ENCODE measurements around the gene MAP3K19. TPM values are rescaled to one million over a fixed set of nuclear protein-coding genes. Genes with fewer than 3 reads are reported as not detected.

The MAP3K19 gene
- total RNA-seq, 1 experiment from 2014 or later, result not detected

DNA sequence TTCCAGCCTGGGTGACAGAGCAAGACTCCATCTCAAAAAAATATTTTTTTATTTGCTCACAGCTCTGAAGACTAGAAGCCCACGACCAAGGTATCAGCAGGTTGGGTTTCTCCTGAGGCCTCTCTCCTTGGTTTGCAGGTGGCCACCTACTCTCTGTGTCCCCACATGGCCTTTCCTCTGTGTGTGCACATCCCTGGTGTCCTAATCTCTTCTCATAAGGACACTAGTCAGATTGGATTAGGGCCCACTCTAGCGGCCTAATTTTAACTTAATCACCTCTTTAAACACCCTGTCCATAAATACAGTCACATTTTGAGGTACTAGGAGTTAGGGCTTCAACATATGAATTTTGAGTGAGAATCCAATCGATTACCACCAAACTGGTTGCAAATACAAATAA, 2.9 kb upstream of the MAP3K19 start:
- no TSS peak for BruUV-seq (replicated peaks)
- H3K27ac ChIP-seq (ENCODE audit: low read depth, low read length), result no peak overlapping the region
- H3K9ac ChIP-seq (ENCODE audit: low read length), result no peak overlapping the region
- H3K4me3 ChIP-seq (replicated peaks in 1 of 2; ENCODE audit: low read depth in 1 of 2, low read length in 2 of 2), result no peak overlapping the region
- H2AFZ ChIP-seq (ENCODE audit: low read depth, low read length, poor library complexity, severe bottlenecking), result no peak overlapping the region
- ChIA-PET RAD21 (ENCODE audit: low non-redundant PET in 1 of 2, low total read pairs in 2 of 2, uncharacterized antibody in 2 of 2, unreplicated experiment in 2 of 2) (no interaction called here), CTCF (no interaction called here), POLR2A (no interaction called here)
- peaks cover 30% of the 10 kb centered on the region for H3K79me2 ChIP-seq (ENCODE audit: insufficient read depth, low read length)
- TF ChIP-seq TCF7L2 (IDR thresholded peaks at IDR 0.05; ENCODE audit: borderline replicate concordance, extremely low read depth, insufficient read depth, insufficient read length) (no peak), EGR1 (IDR thresholded peaks at IDR 0.05; ENCODE audit: low read depth) (no peak), ELF1 (IDR thresholded peaks at IDR 0.05; ENCODE audit: borderline replicate concordance, low read depth) (no peak), ZNF274 (IDR thresholded peaks at IDR 0.05; ENCODE audit: low read depth, low read length) (no peak), POLR2A (IDR thresholded peaks at IDR 0.05; ENCODE audit: borderline replicate concordance, extremely low read depth, insufficient read depth, insufficient read length) (no peak)
- TF ChIP-seq, protein P1, sequence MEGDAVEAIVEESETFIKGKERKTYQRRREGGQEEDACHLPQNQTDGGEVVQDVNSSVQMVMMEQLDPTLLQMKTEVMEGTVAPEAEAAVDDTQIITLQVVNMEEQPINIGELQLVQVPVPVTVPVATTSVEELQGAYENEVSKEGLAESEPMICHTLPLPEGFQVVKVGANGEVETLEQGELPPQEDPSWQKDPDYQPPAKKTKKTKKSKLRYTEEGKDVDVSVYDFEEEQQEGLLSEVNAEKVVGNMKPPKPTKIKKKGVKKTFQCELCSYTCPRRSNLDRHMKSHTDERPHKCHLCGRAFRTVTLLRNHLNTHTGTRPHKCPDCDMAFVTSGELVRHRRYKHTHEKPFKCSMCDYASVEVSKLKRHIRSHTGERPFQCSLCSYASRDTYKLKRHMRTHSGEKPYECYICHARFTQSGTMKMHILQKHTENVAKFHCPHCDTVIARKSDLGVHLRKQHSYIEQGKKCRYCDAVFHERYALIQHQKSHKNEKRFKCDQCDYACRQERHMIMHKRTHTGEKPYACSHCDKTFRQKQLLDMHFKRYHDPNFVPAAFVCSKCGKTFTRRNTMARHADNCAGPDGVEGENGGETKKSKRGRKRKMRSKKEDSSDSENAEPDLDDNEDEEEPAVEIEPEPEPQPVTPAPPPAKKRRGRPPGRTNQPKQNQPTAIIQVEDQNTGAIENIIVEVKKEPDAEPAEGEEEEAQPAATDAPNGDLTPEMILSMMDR (IDR thresholded peaks at IDR 0.05 in 2 of 3, conservative IDR thresholded peaks at IDR 0.05 in 1 of 3; ENCODE audit: borderline replicate concordance in 1 of 3, insufficient read depth in 1 of 3, low read depth in 2 of 3, low read length in 2 of 3), result no peak
- TF ChIP-seq, protein P2, sequence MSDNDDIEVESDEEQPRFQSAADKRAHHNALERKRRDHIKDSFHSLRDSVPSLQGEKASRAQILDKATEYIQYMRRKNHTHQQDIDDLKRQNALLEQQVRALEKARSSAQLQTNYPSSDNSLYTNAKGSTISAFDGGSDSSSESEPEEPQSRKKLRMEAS (IDR thresholded peaks at IDR 0.05), result no peak
- no peak overlapping the region for H3K4me2 ChIP-seq (ENCODE audit: low read length)
- H3K36me3 ChIP-seq (ENCODE audit: control insufficient read depth in 1 of 2, insufficient read depth in 2 of 2, low read length in 2 of 2), result no peaks in the 10 kb centered on the region
- DNase-seq (ENCODE audit: low read depth, low spot score), result no peak
- intact Hi-C loops (cut with micrococcal nuclease), result loop anchor here (5.0 kb wide), 1 partner anchor 482 kb away; the partner anchor contains the start of genes R3HDM1 and ZRANB3
- peaks cover 9 to 12% of the 10 kb centered on the region in 2 experiments; a peak in 2 of 4 replicates for H3K4me1 ChIP-seq (ENCODE audit: control insufficient read depth in 1 of 2, insufficient read depth in 2 of 2, low read length in 2 of 2)
- H3K27me3 ChIP-seq (ENCODE audit: insufficient read depth, low read length), result 0 out of 2 replicates have a peak, but pooled peaks cover 1% of the 10 kb centered on the region
- no peaks in the 10 kb centered on the region for H4K20me1 ChIP-seq (ENCODE audit: insufficient read depth)
- H3K9me2 ChIP-seq (ENCODE audit: insufficient read depth), result no peaks in the 10 kb centered on the region
- no peaks in the 10 kb centered on the region for H3K9me3 ChIP-seq (ENCODE audit: control insufficient read depth in 1 of 2, insufficient read depth in 1 of 2, low read depth in 1 of 2, low read length in 2 of 2)
- no peak for ATAC-seq

GRCh38 chr2:135048122-135048521, 875 bp upstream of the MAP3K19 start:
- Histone ChIP-seq H3K79me2 (ENCODE audit: insufficient read depth, low read length) (peaks cover 10% of the 10 kb centered on the region), H3K4me2 (ENCODE audit: low read length) (no peak overlapping the region), H3K4me3 (replicated peaks in 1 of 2; ENCODE audit: low read depth in 1 of 2, low read length in 2 of 2) (no peak overlapping the region), H2AFZ (ENCODE audit: low read depth, low read length, poor library complexity, severe bottlenecking) (no peak overlapping the region), H4K20me1 (ENCODE audit: insufficient read depth) (no peaks in the 10 kb centered on the region), H3K27me3 (ENCODE audit: insufficient read depth, low read length) (0 out of 2 replicates have a peak, but pooled peaks cover 5% of the 10 kb centered on the region), H3K36me3 (ENCODE audit: control insufficient read depth in 1 of 2, insufficient read depth in 2 of 2, low read length in 2 of 2) (no peaks in the 10 kb centered on the region), H3K27ac (ENCODE audit: low read depth, low read length) (no peak overlapping the region), H3K9me2 (ENCODE audit: insufficient read depth) (no peaks in the 10 kb centered on the region), H3K9ac (ENCODE audit: low read length) (no peak overlapping the region), H3K9me3 (ENCODE audit: control insufficient read depth in 1 of 2, insufficient read depth in 1 of 2, low read depth in 1 of 2, low read length in 2 of 2) (no peaks in the 10 kb centered on the region), H3K4me1 (ENCODE audit: control insufficient read depth in 1 of 2, insufficient read depth in 2 of 2, low read length in 2 of 2) (peaks cover 2 to 7% of the 10 kb centered on the region in 2 experiments; a peak in 2 of 4 replicates)
- BruUV-seq (replicated peaks), result no TSS peak
- CTCF ChIA-PET, result no interaction called here
- ATAC-seq (no peak), DNase-seq (ENCODE audit: low read depth, low spot score) (no peak)
- intact Hi-C loops (cut with micrococcal nuclease), result no loop called here
- RAD21 ChIA-PET (ENCODE audit: low non-redundant PET in 1 of 2, low total read pairs in 2 of 2, uncharacterized antibody in 2 of 2, unreplicated experiment in 2 of 2), result no interaction called here
- POLR2A ChIA-PET, result no interaction called here
- TF ChIP-seq SIN3A (IDR thresholded peaks at IDR 0.05; ENCODE audit: low read depth) (no peak), FOSL1 (IDR thresholded peaks at IDR 0.05; ENCODE audit: low read depth) (no peak), ZFX (IDR thresholded peaks at IDR 0.05) (no peak), EZH2 (IDR thresholded peaks at IDR 0.05) (no peak), SP1 (IDR thresholded peaks at IDR 0.05; ENCODE audit: low read depth) (no peak), CEBPB (IDR thresholded peaks at IDR 0.05; ENCODE audit: low read depth) (no peak), YY1 (IDR thresholded peaks at IDR 0.05; ENCODE audit: extremely low read depth, insufficient replicate concordance, low read depth, low read length) (no peak), CBX3 (IDR thresholded peaks at IDR 0.05; ENCODE audit: low read depth) (no peak)
- TF ChIP-seq, protein P2 (IDR thresholded peaks at IDR 0.05), result no peak
- TF ChIP-seq, protein P1 (IDR thresholded peaks at IDR 0.05 in 2 of 3, conservative IDR thresholded peaks at IDR 0.05 in 1 of 3; ENCODE audit: borderline replicate concordance in 1 of 3, insufficient read depth in 1 of 3, low read depth in 2 of 3, low read length in 2 of 3), result no peak
- TF ChIP-seq, protein P3, sequence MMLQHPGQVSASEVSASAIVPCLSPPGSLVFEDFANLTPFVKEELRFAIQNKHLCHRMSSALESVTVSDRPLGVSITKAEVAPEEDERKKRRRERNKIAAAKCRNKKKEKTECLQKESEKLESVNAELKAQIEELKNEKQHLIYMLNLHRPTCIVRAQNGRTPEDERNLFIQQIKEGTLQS (IDR thresholded peaks at IDR 0.05), result no peak

Data from HCT116 (cell line).